ENCODE measurements around the gene ATL3.

- TF ChIP-seq CTCF (IDR thresholded peaks at IDR 0.05; ENCODE audit: low read depth, low read length), result no peak
- no peak for TF ChIP-seq EZH2phosphoT487 (IDR thresholded peaks at IDR 0.05; ENCODE audit: low read depth)
Measured at GRCh38 chr11:63652671-63653070, 18.5 kb downstream of the ATL3 start.

Measured in OCI-LY3 (cell line).